Measurements from ENCODE around the gene FSTL3. TPM values are rescaled to one million over a fixed set of nuclear protein-coding genes. Genes with fewer than 3 reads are reported as not detected.

The FSTL3 gene
- total and polyA plus RNA-seq, 4 donors, result 2.2 to 8.4 (median 6.0) TPM

GRCh38 chr19:643736-644135 lies 32.5 kb upstream of the FSTL3 start:
- Histone ChIP-seq H3K4me1 (ENCODE audit: control insufficient read depth in 4 of 4, insufficient read depth in 4 of 4, low read length in 3 of 4) (peaks cover 0 to 7% (median 4%) of the 10 kb centered on the region in 4 donors), H3K27me3 (ENCODE audit: control insufficient read depth in 4 of 4, insufficient read depth in 4 of 4, low read length in 3 of 4) (no peaks in the 10 kb centered on the region), H3K27ac (ENCODE audit: low read depth in 1 of 2, low read length in 2 of 2) (no peak overlapping the region), H3K9me3 (ENCODE audit: control insufficient read depth in 4 of 4, low read length in 3 of 4) (no peaks in the 10 kb centered on the region), H3K36me3 (ENCODE audit: control insufficient read depth in 4 of 4, insufficient read depth in 3 of 4, low read depth in 1 of 4, low read length in 3 of 4) (peaks cover 0 to 29% (median 14%) of the 10 kb centered on the region in 4 donors), H3K4me3 (ENCODE audit: low read depth in 1 of 3, low read length in 3 of 3) (no peak overlapping the region), H3K9ac (ENCODE audit: low read depth in 1 of 2, low read length in 2 of 2) (no peak overlapping the region)
- DNase-seq (ENCODE audit: low spot score), result no peak
- TF ChIP-seq TAF1 (conservative IDR thresholded peaks at IDR 0.05) (no peak), ATF3 (IDR thresholded peaks at IDR 0.05) (no peak), SP1 (IDR thresholded peaks at IDR 0.05) (no peak), FOXA1 (IDR thresholded peaks at IDR 0.05) (no peak), YY1 (IDR thresholded peaks at IDR 0.05) (no peak), FOXA2 (IDR thresholded peaks at IDR 0.05) (no peak), REST (IDR thresholded peaks at IDR 0.05) (no peak), RXRA (IDR thresholded peaks at IDR 0.05) (no peak)
- TF ChIP-seq, protein P1, sequence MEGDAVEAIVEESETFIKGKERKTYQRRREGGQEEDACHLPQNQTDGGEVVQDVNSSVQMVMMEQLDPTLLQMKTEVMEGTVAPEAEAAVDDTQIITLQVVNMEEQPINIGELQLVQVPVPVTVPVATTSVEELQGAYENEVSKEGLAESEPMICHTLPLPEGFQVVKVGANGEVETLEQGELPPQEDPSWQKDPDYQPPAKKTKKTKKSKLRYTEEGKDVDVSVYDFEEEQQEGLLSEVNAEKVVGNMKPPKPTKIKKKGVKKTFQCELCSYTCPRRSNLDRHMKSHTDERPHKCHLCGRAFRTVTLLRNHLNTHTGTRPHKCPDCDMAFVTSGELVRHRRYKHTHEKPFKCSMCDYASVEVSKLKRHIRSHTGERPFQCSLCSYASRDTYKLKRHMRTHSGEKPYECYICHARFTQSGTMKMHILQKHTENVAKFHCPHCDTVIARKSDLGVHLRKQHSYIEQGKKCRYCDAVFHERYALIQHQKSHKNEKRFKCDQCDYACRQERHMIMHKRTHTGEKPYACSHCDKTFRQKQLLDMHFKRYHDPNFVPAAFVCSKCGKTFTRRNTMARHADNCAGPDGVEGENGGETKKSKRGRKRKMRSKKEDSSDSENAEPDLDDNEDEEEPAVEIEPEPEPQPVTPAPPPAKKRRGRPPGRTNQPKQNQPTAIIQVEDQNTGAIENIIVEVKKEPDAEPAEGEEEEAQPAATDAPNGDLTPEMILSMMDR (IDR thresholded peaks at IDR 0.05; ENCODE audit: low read depth, low read length, missing input control), result no peak
- TF ChIP-seq, protein P2, sequence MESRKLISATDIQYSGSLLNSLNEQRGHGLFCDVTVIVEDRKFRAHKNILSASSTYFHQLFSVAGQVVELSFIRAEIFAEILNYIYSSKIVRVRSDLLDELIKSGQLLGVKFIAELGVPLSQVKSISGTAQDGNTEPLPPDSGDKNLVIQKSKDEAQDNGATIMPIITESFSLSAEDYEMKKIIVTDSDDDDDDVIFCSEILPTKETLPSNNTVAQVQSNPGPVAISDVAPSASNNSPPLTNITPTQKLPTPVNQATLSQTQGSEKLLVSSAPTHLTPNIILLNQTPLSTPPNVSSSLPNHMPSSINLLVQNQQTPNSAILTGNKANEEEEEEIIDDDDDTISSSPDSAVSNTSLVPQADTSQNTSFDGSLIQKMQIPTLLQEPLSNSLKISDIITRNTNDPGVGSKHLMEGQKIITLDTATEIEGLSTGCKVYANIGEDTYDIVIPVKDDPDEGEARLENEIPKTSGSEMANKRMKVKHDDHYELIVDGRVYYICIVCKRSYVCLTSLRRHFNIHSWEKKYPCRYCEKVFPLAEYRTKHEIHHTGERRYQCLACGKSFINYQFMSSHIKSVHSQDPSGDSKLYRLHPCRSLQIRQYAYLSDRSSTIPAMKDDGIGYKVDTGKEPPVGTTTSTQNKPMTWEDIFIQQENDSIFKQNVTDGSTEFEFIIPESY (IDR thresholded peaks at IDR 0.05), result no peak
- WGBS, result 88% methylated on average over 24 of the region's 24 CpGs

- H3K9me3 ChIP-seq (ENCODE audit: control insufficient read depth in 4 of 4, low read length in 3 of 4), result no peaks in the 10 kb centered on the region
- H3K9ac ChIP-seq (ENCODE audit: low read depth in 1 of 2, low read length in 2 of 2), result no peak overlapping the region
- H3K4me1 ChIP-seq (ENCODE audit: control insufficient read depth in 4 of 4, insufficient read depth in 4 of 4, low read length in 3 of 4), result peaks cover 0 to 2% (median 2%) of the 10 kb centered on the region in 4 donors
- no peak for DNase-seq (ENCODE audit: low spot score)
- peaks cover 0 to 34% (median 18%) of the 10 kb centered on the region in 4 donors for H3K36me3 ChIP-seq (ENCODE audit: control insufficient read depth in 4 of 4, insufficient read depth in 3 of 4, low read depth in 1 of 4, low read length in 3 of 4)
- no peaks in the 10 kb centered on the region for H3K27me3 ChIP-seq (ENCODE audit: control insufficient read depth in 4 of 4, insufficient read depth in 4 of 4, low read length in 3 of 4)
- WGBS, result 79% methylated on average over 28 of the region's 28 CpGs
- H3K4me3 ChIP-seq (ENCODE audit: low read depth in 1 of 3, low read length in 3 of 3), result no peak overlapping the region
- no peak overlapping the region for H3K27ac ChIP-seq (ENCODE audit: low read depth in 1 of 2, low read length in 2 of 2)
- TF ChIP-seq NR2F2 (IDR thresholded peaks at IDR 0.05), result no peak
- TF ChIP-seq YY1 (IDR thresholded peaks at IDR 0.05), result no peak
- no peak for TF ChIP-seq RAD21 (IDR thresholded peaks at IDR 0.05)
- TF ChIP-seq, protein P1 (IDR thresholded peaks at IDR 0.05; ENCODE audit: low read depth, low read length, missing input control), result no peak
- TF ChIP-seq FOXA1 (IDR thresholded peaks at IDR 0.05), result no peak
- no peak for TF ChIP-seq REST (IDR thresholded peaks at IDR 0.05)
- TF ChIP-seq, protein P2 (IDR thresholded peaks at IDR 0.05), result no peak
- TF ChIP-seq MAX (IDR thresholded peaks at IDR 0.05), result no peak
- TF ChIP-seq EGR1 (IDR thresholded peaks at IDR 0.05; ENCODE audit: low read depth in 2 of 2), result no peak
- no peak for TF ChIP-seq FOXA2 (IDR thresholded peaks at IDR 0.05)
- no peak for TF ChIP-seq RXRA (IDR thresholded peaks at IDR 0.05)
- no peak for TF ChIP-seq SP1 (IDR thresholded peaks at IDR 0.05)
Observed at GRCh38 chr19:644363-644762, 31.8 kb upstream of the FSTL3 start.
